Astrocyte of the cerebellum (primary cell): Measurements from ENCODE around the gene ETV1.

Experiments
- DNase-seq: peaks from one replicate; pipeline ENCODE4 v3.0.0-alpha.2; 2011; ENCODE audit warnings: low read depth
- H3K4me3 ChIP-seq: 2 replicates; pipeline ENCODE4 v1.5.1; 2011; ENCODE audit warnings: mild to moderate bottlenecking, low read depth, low read length, moderate library complexity
- in situ Hi-C: cut with HindIII; loops from 2 replicates; pipeline ENCODE4 v1.10.0; 2017; ENCODE audit warnings: low sequenced_read_pairs
- TF ChIP-seq, protein P1 (sequence below): IDR thresholded peaks from 2 replicates; pipeline ENCODE4 v1.5.1; 2012; ENCODE audit warnings: low read length, low read depth, moderate library complexity, mild to moderate bottlenecking; ENCODE audit errors: missing control alignments

ETV1 gene

GRCh38 chr7:13989126-13989948 lies at the start of gene ETV1:
Gene ETV1, minus strand, starts transcription at chr7:13989666. Its CDS starts 614 bp downstream, at chr7:13989052.
- no peak for DNase-seq
- TF ChIP-seq, protein P1, sequence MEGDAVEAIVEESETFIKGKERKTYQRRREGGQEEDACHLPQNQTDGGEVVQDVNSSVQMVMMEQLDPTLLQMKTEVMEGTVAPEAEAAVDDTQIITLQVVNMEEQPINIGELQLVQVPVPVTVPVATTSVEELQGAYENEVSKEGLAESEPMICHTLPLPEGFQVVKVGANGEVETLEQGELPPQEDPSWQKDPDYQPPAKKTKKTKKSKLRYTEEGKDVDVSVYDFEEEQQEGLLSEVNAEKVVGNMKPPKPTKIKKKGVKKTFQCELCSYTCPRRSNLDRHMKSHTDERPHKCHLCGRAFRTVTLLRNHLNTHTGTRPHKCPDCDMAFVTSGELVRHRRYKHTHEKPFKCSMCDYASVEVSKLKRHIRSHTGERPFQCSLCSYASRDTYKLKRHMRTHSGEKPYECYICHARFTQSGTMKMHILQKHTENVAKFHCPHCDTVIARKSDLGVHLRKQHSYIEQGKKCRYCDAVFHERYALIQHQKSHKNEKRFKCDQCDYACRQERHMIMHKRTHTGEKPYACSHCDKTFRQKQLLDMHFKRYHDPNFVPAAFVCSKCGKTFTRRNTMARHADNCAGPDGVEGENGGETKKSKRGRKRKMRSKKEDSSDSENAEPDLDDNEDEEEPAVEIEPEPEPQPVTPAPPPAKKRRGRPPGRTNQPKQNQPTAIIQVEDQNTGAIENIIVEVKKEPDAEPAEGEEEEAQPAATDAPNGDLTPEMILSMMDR: peak; percentile 54
- peak within 1 kb of the TSS; percentile 73 for H3K4me3 ChIP-seq
- in situ Hi-C loops: no loop called here

DNA sequence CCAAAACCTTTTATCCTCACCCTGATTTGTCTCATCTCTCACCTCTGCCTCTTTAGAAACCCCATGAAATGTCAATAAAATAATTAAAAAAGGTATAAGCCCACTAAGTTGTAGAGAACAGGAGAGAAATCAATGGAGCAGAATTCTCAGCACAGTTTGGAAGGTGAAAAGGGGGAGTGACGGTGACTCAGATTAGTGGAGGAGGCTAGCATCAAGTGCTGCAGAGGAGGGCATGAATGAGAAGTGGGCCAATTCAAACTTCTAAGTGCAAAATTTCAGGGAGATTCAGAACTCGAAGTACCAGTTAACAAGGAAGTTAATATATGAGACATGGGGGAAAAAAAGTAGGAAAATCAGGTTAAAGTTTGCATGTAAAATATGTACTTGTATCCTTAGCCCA lies 34.9 kb upstream of the ETV1 start:
- in situ Hi-C loops: no loop called here
- no peak overlapping the region for H3K4me3 ChIP-seq
- no peak for DNase-seq
- TF ChIP-seq, protein P1: no peak

GRCh38 chr7:14023838-14024237 lies 34.4 kb upstream of the ETV1 start:
- in situ Hi-C loops: no loop called here
- TF ChIP-seq, protein P1: no peak
- H3K4me3 ChIP-seq: no peak overlapping the region
- DNase-seq: no peak

- no peak for DNase-seq
Measured at GRCh38 chr7:14023342-14023741, 33.9 kb upstream of the ETV1 start.

GRCh38 chr7:14021069-14021468 lies 31.6 kb upstream of the ETV1 start:
- no peak overlapping the region for H3K4me3 ChIP-seq
- TF ChIP-seq, protein P1: no peak
- peak; percentile 33 for DNase-seq
- in situ Hi-C loops: no loop called here

More at GRCh38 chr7:14023342-14023741, 33.9 kb upstream of the ETV1 start:
- TF ChIP-seq, protein P1: no peak
- no peak overlapping the region for H3K4me3 ChIP-seq
- in situ Hi-C loops: no loop called here

DNA sequence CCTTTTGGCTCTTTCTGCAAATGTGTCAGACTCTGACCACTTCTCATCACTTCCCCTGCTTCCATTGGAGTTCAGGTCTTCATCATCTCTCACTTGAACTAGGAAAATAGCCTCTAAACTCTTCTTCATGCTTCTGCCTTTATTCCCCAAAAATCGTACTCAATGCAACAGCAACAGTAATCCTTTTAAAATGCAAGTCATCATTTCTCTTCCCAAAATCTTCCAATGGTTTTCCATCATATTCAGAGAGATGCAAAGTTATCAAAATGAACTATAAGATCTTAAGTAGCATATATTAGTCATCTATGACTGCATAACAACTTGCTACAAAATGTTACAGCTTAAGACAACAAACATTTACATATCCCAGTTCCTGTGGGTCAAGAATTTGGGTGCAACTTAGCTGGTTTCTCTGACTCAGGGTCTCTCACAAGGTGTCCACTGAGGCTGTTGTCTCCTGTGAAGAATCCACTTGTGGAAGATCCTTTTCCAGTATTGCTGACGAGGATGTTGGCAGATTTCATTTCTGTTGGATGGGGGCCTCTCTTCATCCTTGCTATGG lies 31.0 kb upstream of the ETV1 start:
- DNase-seq: no peak
- TF ChIP-seq, protein P1: no peak
- H3K4me3 ChIP-seq: no peak overlapping the region
- in situ Hi-C loops: no loop called here
